Ishikawa (cell line): Measurements from ENCODE around the gene GOLGA5.

ENCODE experiments used
- EGR1 ChIP-seq: IDR thresholded peaks from 2 replicates; pipeline ENCODE4 v1.6.1; 2012
- EP300 ChIP-seq: IDR thresholded peaks from 2 replicates; pipeline ENCODE4 v1.6.1; 2012; ENCODE audit warnings: borderline replicate concordance
- FOXM1 ChIP-seq: IDR thresholded peaks from 2 replicates; pipeline ENCODE4 v1.6.1; 2012; ENCODE audit warnings: low read depth, borderline replicate concordance
- NFIC ChIP-seq: IDR thresholded peaks from 2 replicates; pipeline ENCODE4 v1.6.1; 2012
- RAD21 ChIP-seq: IDR thresholded peaks from 2 replicates; pipeline ENCODE4 v1.6.1; 2012; ENCODE audit warnings: low read depth
- TAF1 ChIP-seq: IDR thresholded peaks from 2 replicates; pipeline ENCODE4 v1.6.1; 2012; ENCODE audit warnings: low read depth, mild to moderate bottlenecking
- TCF12 ChIP-seq: IDR thresholded peaks from 2 replicates; pipeline ENCODE4 v1.6.1; 2012; ENCODE audit warnings: low read depth
- USF1 ChIP-seq: IDR thresholded peaks from 2 replicates; pipeline ENCODE4 v1.6.1; 2012
- YY1 ChIP-seq: IDR thresholded peaks from 2 replicates; pipeline ENCODE4 v1.6.1; 2012; ENCODE audit warnings: low read depth
- TF ChIP-seq, protein P1 (sequence below): IDR thresholded peaks from 2 replicates; pipeline ENCODE4 v1.6.1; 2012; ENCODE audit warnings: low read depth, mild to moderate bottlenecking
- TF ChIP-seq, protein P2 (sequence below): IDR thresholded peaks from 2 replicates; pipeline ENCODE4 v1.6.1; 2012

GRCh38 chr14:92886337-92886736 is 92.2 kb downstream of the GOLGA5 start:
- TF ChIP-seq TCF12 (no peak), YY1 (no peak), RAD21 (no peak), EGR1 (no peak), FOXM1 (no peak), NFIC (no peak), TAF1 (no peak), EP300 (no peak), USF1 (no peak)
- TF ChIP-seq, protein P1, sequence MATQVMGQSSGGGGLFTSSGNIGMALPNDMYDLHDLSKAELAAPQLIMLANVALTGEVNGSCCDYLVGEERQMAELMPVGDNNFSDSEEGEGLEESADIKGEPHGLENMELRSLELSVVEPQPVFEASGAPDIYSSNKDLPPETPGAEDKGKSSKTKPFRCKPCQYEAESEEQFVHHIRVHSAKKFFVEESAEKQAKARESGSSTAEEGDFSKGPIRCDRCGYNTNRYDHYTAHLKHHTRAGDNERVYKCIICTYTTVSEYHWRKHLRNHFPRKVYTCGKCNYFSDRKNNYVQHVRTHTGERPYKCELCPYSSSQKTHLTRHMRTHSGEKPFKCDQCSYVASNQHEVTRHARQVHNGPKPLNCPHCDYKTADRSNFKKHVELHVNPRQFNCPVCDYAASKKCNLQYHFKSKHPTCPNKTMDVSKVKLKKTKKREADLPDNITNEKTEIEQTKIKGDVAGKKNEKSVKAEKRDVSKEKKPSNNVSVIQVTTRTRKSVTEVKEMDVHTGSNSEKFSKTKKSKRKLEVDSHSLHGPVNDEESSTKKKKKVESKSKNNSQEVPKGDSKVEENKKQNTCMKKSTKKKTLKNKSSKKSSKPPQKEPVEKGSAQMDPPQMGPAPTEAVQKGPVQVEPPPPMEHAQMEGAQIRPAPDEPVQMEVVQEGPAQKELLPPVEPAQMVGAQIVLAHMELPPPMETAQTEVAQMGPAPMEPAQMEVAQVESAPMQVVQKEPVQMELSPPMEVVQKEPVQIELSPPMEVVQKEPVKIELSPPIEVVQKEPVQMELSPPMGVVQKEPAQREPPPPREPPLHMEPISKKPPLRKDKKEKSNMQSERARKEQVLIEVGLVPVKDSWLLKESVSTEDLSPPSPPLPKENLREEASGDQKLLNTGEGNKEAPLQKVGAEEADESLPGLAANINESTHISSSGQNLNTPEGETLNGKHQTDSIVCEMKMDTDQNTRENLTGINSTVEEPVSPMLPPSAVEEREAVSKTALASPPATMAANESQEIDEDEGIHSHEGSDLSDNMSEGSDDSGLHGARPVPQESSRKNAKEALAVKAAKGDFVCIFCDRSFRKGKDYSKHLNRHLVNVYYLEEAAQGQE, result no peak
- TF ChIP-seq, protein P2, sequence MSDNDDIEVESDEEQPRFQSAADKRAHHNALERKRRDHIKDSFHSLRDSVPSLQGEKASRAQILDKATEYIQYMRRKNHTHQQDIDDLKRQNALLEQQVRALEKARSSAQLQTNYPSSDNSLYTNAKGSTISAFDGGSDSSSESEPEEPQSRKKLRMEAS, result no peak
